ENCODE results near the gene EDIL3. TPM values are rescaled to one million over a fixed set of nuclear protein-coding genes. Genes with fewer than 3 reads are reported as not detected.
"Not testable (repeated sequence)": the region's sequence is repeated elsewhere in the genome, so short reads cannot be mapped to it uniquely, and the experiment has no call there.

Gene EDIL3
- total and polyA plus RNA-seq, 2 of the 8 experiments (the other 6 are each of a cell fraction or from before 2014, with no cell fraction given), result 14.7 to 47.2 TPM

- H3K23me2 ChIP-seq (ENCODE audit: low read depth, low read length); H3K9me3 ChIP-seq (ENCODE audit: insufficient read depth in 2 of 2, low read depth in 1 of 2, low read length in 1 of 2); H3K14ac ChIP-seq (ENCODE audit: insufficient read length); H3K27ac ChIP-seq (ENCODE audit: low read depth, low read length); H2AFZ ChIP-seq (ENCODE audit: low read length); H4K8ac ChIP-seq (ENCODE audit: extremely low read depth, insufficient read depth, low read length); H2BK5ac ChIP-seq (ENCODE audit: low read depth, low read length); H3K23ac ChIP-seq (ENCODE audit: insufficient read length); DNase-seq (ENCODE audit: low read depth in 1 of 2, low spot score in 2 of 2); H3K36me3 ChIP-seq (ENCODE audit: control insufficient read depth in 2 of 4, insufficient read depth in 4 of 4, low read length in 3 of 4); H3K79me1 ChIP-seq (ENCODE audit: low read depth, low read length); H3K18ac ChIP-seq (ENCODE audit: extremely low read depth, low read length); H3K4me1 ChIP-seq (replicated peaks in 1 of 4; ENCODE audit: control insufficient read depth in 3 of 4, insufficient read depth in 4 of 4, low read length in 3 of 4); H3K27me3 ChIP-seq (replicated peaks in 1 of 4; ENCODE audit: control insufficient read depth in 3 of 4, extremely low read depth in 1 of 4, insufficient read depth in 3 of 4, low read length in 3 of 4); H3K79me2 ChIP-seq (ENCODE audit: control insufficient read depth in 1 of 2, insufficient read depth in 2 of 2, low read length in 2 of 2); H4K5ac ChIP-seq (ENCODE audit: insufficient read length, low read depth, low read length); H2BK120ac ChIP-seq (replicated peaks; ENCODE audit: low read depth, low read length); H2BK15ac ChIP-seq (ENCODE audit: low read length); H3K4me2 ChIP-seq (ENCODE audit: insufficient read depth in 1 of 2, low read depth in 2 of 2, low read length in 2 of 2); H2BK12ac ChIP-seq (ENCODE audit: low read depth, low read length); POLR2A ChIA-PET (ENCODE audit: partially characterized antibody); H3K4me3 ChIP-seq (ENCODE audit: extremely low read depth in 1 of 4, insufficient read depth in 2 of 4, low read depth in 3 of 4, low read length in 4 of 4); FAIRE-seq; H2AK5ac ChIP-seq (ENCODE audit: low read depth, low read length); H4K20me1 ChIP-seq (replicated peaks in 1 of 2; ENCODE audit: control insufficient read depth in 1 of 2, insufficient read depth in 2 of 2, low read length in 2 of 2); H3K56ac ChIP-seq (replicated peaks; ENCODE audit: insufficient read length, low read depth, low read length); H2BK20ac ChIP-seq (ENCODE audit: low read length); H4K91ac ChIP-seq (replicated peaks; ENCODE audit: insufficient read length, low read length); H3K9ac ChIP-seq (replicated peaks in 1 of 4; ENCODE audit: extremely low read depth in 1 of 4, low read depth in 3 of 4, low read length in 3 of 4); CTCF ChIA-PET (ENCODE audit: partially characterized antibody); H3K4ac ChIP-seq (replicated peaks; ENCODE audit: insufficient read length, low read depth, low read length): not testable (repeated sequence)
These were observed 224.0 kb downstream of the EDIL3 start for GRCh38 chr5:84160650-84161049.

Measured in H1 (cell line).